ENCODE results near the gene HIRIP3.

The HIRIP3 gene

DNA sequence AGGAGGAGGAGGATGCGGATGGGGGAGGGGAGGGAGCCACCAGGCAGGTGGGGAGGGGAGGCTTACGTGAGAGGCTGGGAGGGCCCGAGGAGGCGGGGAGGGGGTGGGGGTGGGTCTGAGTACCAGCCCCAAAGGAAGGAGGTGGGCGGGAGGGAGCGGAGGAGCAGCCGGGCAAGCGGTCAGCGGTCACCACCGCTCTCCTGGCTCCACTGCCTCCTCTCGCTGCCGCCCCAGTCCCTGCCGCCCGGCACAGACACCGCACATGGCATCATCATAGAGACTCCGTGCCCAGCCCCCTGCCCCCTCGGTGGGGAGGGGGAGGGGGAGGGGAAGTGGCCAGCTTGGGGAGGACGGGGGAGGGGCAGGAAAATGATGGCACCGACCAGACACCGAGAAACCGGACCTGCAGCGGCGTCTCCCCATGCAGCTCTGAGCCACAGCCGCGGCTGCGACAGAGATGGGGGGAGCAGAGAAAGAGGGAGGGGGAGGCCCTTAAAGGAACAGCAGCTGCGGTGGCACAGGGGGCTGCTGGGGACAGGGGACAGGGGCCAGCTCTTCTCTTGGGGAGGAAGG is 35.5 kb upstream of the HIRIP3 start, which contains the start of gene TLCD3B:
Gene TLCD3B (minus strand): TSS at position 431 of the 573 bp plus-strand sequence. CDS start 744 bp downstream, outside the sequence.
- H3K4me3 ChIP-seq (ENCODE audit: low read depth, low read length): no peak within 1 kb of the TSS

DNA sequence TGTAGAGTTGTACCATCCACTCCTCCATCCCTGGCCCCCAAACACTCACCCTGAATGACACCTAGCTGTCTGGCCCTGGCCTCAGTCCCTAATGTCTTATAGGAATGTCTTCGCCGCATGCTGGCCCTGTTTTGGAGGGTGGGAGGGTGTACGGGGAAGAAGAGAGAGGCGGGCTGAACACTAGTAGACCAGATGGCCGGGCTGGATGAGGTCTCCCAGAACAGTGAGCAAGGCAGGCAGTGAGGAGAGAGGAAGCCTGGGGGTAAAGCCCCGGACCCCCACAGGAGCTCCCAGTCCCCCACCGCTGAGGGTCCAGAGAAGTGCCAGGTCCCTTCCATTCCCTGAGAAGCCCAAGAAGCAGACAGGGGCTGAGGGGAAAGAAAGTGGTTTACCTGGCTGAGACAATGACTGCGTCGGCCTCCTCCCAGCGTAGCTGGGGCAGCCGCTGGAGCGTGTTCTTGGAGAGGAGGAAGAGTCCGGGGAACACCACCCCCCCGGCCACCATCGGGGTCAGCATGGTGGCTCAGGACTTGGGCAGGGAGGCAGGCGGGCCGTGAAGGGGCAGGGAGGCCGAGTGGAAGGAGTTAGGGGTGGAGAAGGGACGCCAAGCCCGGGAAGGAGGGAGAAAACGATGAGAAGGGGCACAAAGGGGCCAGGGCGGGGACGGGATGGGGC is 34.7 kb upstream of the HIRIP3 start:
- H3K4me3 ChIP-seq (ENCODE audit: low read depth, low read length): no peak overlapping the region
- no peak for DNase-seq (ENCODE audit: low read depth)
- TF ChIP-seq, protein P1, sequence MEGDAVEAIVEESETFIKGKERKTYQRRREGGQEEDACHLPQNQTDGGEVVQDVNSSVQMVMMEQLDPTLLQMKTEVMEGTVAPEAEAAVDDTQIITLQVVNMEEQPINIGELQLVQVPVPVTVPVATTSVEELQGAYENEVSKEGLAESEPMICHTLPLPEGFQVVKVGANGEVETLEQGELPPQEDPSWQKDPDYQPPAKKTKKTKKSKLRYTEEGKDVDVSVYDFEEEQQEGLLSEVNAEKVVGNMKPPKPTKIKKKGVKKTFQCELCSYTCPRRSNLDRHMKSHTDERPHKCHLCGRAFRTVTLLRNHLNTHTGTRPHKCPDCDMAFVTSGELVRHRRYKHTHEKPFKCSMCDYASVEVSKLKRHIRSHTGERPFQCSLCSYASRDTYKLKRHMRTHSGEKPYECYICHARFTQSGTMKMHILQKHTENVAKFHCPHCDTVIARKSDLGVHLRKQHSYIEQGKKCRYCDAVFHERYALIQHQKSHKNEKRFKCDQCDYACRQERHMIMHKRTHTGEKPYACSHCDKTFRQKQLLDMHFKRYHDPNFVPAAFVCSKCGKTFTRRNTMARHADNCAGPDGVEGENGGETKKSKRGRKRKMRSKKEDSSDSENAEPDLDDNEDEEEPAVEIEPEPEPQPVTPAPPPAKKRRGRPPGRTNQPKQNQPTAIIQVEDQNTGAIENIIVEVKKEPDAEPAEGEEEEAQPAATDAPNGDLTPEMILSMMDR (conservative IDR thresholded peaks at IDR 0.05; ENCODE audit: low read depth, low read length): no peak

More for the DNA sequence above, 35.5 kb upstream of the HIRIP3 start, which contains the start of gene TLCD3B:
- TF ChIP-seq, protein P1 (conservative IDR thresholded peaks at IDR 0.05; ENCODE audit: low read depth, low read length): no peak
- DNase-seq (ENCODE audit: low read depth): no peak

DNA sequence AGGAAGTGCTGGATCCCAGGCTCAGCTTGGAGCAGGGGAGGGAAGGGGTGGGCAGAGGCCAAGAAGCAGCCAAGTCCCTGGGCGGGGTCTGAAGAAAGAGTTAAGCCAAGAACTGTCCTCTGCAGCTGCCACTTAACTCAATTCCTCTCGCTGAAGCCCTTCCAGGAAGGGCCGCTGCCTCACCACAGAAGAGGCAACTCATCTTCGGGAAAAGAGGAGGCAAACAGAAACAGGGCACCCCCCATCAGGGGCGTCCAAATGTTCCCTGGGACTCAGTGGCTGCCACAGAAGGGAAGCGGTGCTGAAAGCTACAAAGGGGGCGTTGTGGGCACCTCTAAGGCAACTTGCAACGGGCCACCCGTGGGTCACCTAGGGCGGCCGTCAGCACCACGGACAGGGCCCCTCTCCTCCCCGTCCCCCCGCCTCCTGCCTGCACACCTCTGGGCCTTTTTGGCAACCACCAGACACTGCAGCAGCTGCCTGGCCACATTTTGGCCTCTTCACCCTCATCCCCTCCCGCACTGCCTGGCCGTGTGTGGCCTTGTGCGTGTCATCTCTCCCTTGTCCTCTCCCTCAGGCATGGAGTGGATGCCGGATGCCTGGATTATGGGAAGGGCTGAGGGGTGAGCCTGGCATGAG is 33.1 kb upstream of the HIRIP3 start:
- DNase-seq (ENCODE audit: low read depth): no peak
- no peak overlapping the region for H3K4me3 ChIP-seq (ENCODE audit: low read depth, low read length)
- TF ChIP-seq, protein P1 (conservative IDR thresholded peaks at IDR 0.05; ENCODE audit: low read depth, low read length): no peak

DNA sequence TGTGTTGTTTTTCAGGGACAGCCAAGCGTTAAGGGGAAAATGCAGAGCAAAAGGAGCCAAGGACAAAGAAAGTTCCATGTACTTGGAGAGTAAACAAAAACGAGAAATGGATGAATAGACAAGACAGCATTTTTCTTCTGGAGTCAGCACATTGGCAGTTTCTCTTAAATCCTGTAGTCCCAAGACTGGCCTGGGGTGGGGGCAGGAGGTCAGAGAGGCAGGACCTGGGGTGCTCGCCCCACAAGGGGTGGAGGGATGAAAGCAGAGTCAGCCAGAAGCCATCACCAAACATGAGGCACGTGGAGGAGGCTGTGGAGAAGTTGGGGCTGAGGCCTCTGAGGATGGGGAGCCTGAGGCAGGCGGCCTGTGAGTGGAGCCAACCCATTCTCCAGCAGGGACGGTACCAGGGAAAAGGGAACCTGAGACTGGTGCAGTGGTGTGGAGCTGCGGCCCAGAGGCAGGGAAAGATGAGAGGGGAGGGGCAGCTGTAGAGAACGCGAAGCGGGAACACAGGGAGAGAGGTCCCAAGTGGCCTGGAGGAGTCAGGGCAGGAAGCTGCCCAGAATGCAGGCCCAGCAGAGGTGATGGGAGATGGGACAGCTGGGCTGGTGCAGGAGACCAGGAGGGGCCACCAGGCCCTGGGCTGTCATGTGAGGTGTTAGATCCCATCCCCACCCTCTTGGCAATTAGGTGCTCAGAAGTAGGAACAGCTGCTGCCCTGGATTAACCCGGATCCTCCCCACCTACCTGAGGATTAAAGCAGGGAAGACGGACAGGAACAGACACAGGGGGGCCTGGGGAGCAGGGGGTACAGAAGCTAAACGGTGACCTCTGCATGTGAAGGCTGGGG is 32.4 kb upstream of the HIRIP3 start:
- H3K4me3 ChIP-seq (ENCODE audit: low read depth, low read length): no peak overlapping the region
- no peak for DNase-seq (ENCODE audit: low read depth)
- TF ChIP-seq, protein P1 (conservative IDR thresholded peaks at IDR 0.05; ENCODE audit: low read depth, low read length): no peak

DNA sequence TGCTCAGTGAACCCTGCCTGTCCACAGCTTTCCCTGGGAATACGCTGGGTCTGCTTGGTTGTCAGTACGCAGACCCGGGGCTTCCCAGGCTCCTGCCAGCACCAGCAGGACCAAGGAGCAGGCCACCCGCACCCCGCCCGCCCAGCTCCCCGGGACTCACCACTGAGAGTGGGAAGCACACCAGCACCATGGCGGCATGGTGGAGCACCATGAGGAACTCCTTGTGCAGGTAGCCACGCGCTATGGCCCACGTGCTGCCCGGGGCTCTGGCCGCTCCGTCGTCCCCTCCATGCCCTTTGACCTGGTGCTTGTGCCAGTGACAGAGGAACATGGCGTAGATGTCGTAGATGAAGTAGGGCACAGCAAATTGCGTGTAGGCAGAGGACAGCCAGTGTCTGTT is 31.0 kb upstream of the HIRIP3 start:
- no peak overlapping the region for H3K4me3 ChIP-seq (ENCODE audit: low read depth, low read length)
- no peak for DNase-seq (ENCODE audit: low read depth)
- TF ChIP-seq, protein P1 (conservative IDR thresholded peaks at IDR 0.05; ENCODE audit: low read depth, low read length): no peak

DNA sequence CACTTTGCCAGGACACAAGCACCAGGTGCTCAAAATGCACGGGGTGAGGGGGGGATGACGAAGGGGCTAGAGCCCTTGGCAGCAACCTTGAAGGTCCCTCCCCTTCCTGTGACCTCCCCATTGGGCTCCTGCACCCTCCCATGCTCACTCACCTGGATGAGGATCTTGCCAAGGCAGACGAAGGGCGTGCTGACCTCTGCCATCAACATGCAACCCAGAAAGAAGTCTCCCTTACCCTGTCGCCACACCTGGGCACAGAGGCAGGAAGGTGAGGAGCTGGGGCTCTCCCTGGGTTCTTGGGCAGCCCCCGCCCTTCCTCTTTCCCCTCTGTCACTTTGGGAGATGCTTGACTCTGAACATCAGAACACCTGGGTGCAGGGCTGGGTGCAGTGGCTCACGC is 30.2 kb upstream of the HIRIP3 start:
- DNase-seq (ENCODE audit: low read depth): no peak
- TF ChIP-seq, protein P1 (conservative IDR thresholded peaks at IDR 0.05; ENCODE audit: low read depth, low read length): no peak

More for the DNA sequence above, 30.2 kb upstream of the HIRIP3 start:
- no peak overlapping the region for H3K4me3 ChIP-seq (ENCODE audit: low read depth, low read length)

All from choroid plexus epithelial cell (primary cell).